Sigmoid colon (tissue), 4 donors: ENCODE results near the gene GLYAT.

Experiments used
- CTCF ChIP-seq, 4 experiments: fragments of 450-650 bp in 3 of 4; fragments of 200-600 bp in 1 of 4; IDR thresholded peaks; one replicate each; pipeline ENCODE4 v1.5.1; 2016 to 2019; ENCODE audit warnings: antibody characterized with exemption in 4 of 4, mild to moderate bottlenecking in 3 of 4, moderate library complexity in 2 of 4
- EP300 ChIP-seq, 4 donors: sonication (generic); formaldehyde crosslinking; IDR thresholded peaks; one replicate each; pipeline ENCODE4 v1.6.1; 2017; ENCODE audit warnings: antibody characterized with exemption in 4 of 4
- POLR2A ChIP-seq, 2 donors: fragments of 450-650 bp; IDR thresholded peaks; one replicate each; pipeline ENCODE4 v1.6.1; 2016; ENCODE audit warnings: antibody characterized with exemption in 2 of 2, mild to moderate bottlenecking in 2 of 2, moderate library complexity in 2 of 2
- POLR2AphosphoS5 ChIP-seq, 4 donors: sonication (generic); formaldehyde crosslinking; IDR thresholded peaks; one replicate each; pipeline ENCODE4 v1.6.1; 2017; ENCODE audit warnings: antibody characterized with exemption in 4 of 4

- no peak for TF ChIP-seq CTCF (IDR thresholded peaks at IDR 0.05)
- TF ChIP-seq POLR2A (IDR thresholded peaks at IDR 0.05) = no peak
- no peak for TF ChIP-seq POLR2AphosphoS5 (IDR thresholded peaks at IDR 0.05)
- TF ChIP-seq EP300 (IDR thresholded peaks at IDR 0.05) = no peak
Observed at GRCh38 chr11:58742140-58742539, 10.4 kb upstream of the GLYAT start.
